ENCODE results near the gene HNRNPA2B1. TPM values are rescaled to one million over a fixed set of nuclear protein-coding genes. Genes with fewer than 3 reads are reported as not detected.

Gene HNRNPA2B1
- total and polyA plus RNA-seq, 2 of the 8 experiments (the other 6 are each of a cell fraction or from before 2014, with no cell fraction given) = 276 to 1,255 TPM

GRCh38 chr7:26155531-26156375 lies 44.8 kb downstream of the HNRNPA2B1 start:
- FAIRE-seq = no peak
- peaks cover 30 to 81% of the 10 kb centered on the region in 2 experiments for H3K79me2 ChIP-seq (ENCODE audit: control insufficient read depth in 1 of 2, insufficient read depth in 2 of 2, low read length in 2 of 2)

More at GRCh38 chr7:26155531-26156375, 44.8 kb downstream of the HNRNPA2B1 start:
- H3K56ac ChIP-seq (replicated peaks; ENCODE audit: insufficient read length, low read depth, low read length) = no peak overlapping the region
- no peak overlapping the region for H3K14ac ChIP-seq (ENCODE audit: insufficient read length)
- H3K79me1 ChIP-seq (ENCODE audit: low read depth, low read length) = peaks cover 23% of the 10 kb centered on the region
- peak overlapping the region; percentile 59 to 98 for H3K4me2 ChIP-seq (ENCODE audit: insufficient read depth in 1 of 2, low read depth in 2 of 2, low read length in 2 of 2)
- H2BK20ac ChIP-seq (ENCODE audit: low read length) = no peak overlapping the region; the same call in 1 of the 2 replicates
- H3K4me3 ChIP-seq (ENCODE audit: extremely low read depth in 1 of 4, insufficient read depth in 2 of 4, low read depth in 3 of 4, low read length in 4 of 4) = peak overlapping the region in 3 of 4 experiments; percentile 9 to 24 (median 20); a peak in 4 of 8 replicates
- H4K5ac ChIP-seq (ENCODE audit: insufficient read length, low read depth, low read length) = no peak overlapping the region
- no peaks in the 10 kb centered on the region for H3K9me3 ChIP-seq (ENCODE audit: insufficient read depth in 2 of 2, low read depth in 1 of 2, low read length in 1 of 2)
- H2AFZ ChIP-seq (ENCODE audit: low read length) = no peak overlapping the region
- H3K23ac ChIP-seq (ENCODE audit: insufficient read length) = no peak overlapping the region
- H4K91ac ChIP-seq (replicated peaks; ENCODE audit: insufficient read length, low read length) = peak overlapping the region; percentile 54
- H3K36me3 ChIP-seq (ENCODE audit: control insufficient read depth in 2 of 4, insufficient read depth in 4 of 4, low read length in 3 of 4) = no peaks in the 10 kb centered on the region
- peak overlapping the region; percentile 3; the same call in 1 of the 2 replicates for H3K27ac ChIP-seq (ENCODE audit: low read depth, low read length)
- no peak overlapping the region for H4K8ac ChIP-seq (ENCODE audit: extremely low read depth, insufficient read depth, low read length)
- peak overlapping the region; percentile 43 for H2AK5ac ChIP-seq (ENCODE audit: low read depth, low read length)
- peaks cover 0 to 7% (median 0%) of the 10 kb centered on the region in 4 experiments; a peak in 2 of 7 replicates for H3K27me3 ChIP-seq (replicated peaks in 1 of 4; ENCODE audit: control insufficient read depth in 3 of 4, extremely low read depth in 1 of 4, insufficient read depth in 3 of 4, low read length in 3 of 4)
- H4K20me1 ChIP-seq (replicated peaks in 1 of 2; ENCODE audit: control insufficient read depth in 1 of 2, insufficient read depth in 2 of 2, low read length in 2 of 2) = peaks cover 22 to 34% of the 10 kb centered on the region in 2 experiments
- ChIA-PET POLR2A (ENCODE audit: partially characterized antibody) (interaction anchor here (0.8 to 6.1 kb wide), 16 partner anchors 11 to 249 kb away, joined by 3 to 56 read pairs (median 7); partner anchors contain the start of genes CBX3 and HNRNPA2B1), CTCF (ENCODE audit: partially characterized antibody) (interaction anchor here (0.6 to 1.9 kb wide), 11 partner anchors 9 to 1176 kb away, joined by 3 to 8 read pairs (median 4); partner anchors contain the start of gene OSBPL3)
- H2BK5ac ChIP-seq (ENCODE audit: low read depth, low read length) = 0 out of 2 replicates have a peak overlapping the region, but pooled peaks have one; percentile 29
- H3K23me2 ChIP-seq (ENCODE audit: low read depth, low read length) = peaks cover 6% of the 10 kb centered on the region
- peak overlapping the region; percentile 54; the same call in 1 of the 2 replicates for H3K18ac ChIP-seq (ENCODE audit: extremely low read depth, low read length)
- TF ChIP-seq BACH1 (IDR thresholded peaks at IDR 0.05; ENCODE audit: low read length) (peak; percentile 10; the same call in 1 of the 2 replicates), EP300 (IDR thresholded peaks at IDR 0.05; ENCODE audit: borderline replicate concordance in 1 of 2, low read depth in 2 of 2, low read length in 2 of 2) (peak in 1 of 2 experiments; percentile 98; a peak in 1 of 3 replicates), POLR2AphosphoS5 (IDR thresholded peaks at IDR 0.05; ENCODE audit: low read depth, low read length) (peak; percentile 52; the same call in 1 of the 2 replicates), JUND (IDR thresholded peaks at IDR 0.05; ENCODE audit: low read length) (peak; percentile 46), SIRT6 (IDR thresholded peaks at IDR 0.05; ENCODE audit: low read length) (no peak), TEAD4 (IDR thresholded peaks at IDR 0.05; ENCODE audit: low read depth, low read length) (peak; percentile 83), TBP (IDR thresholded peaks at IDR 0.05; ENCODE audit: low read depth, low read length) (no peak)
- no peak overlapping the region for H2BK15ac ChIP-seq (ENCODE audit: low read length)
- peak overlapping the region; percentile 25 for H3K4ac ChIP-seq (replicated peaks; ENCODE audit: insufficient read length, low read depth, low read length)
- H3K9ac ChIP-seq (replicated peaks in 1 of 4; ENCODE audit: extremely low read depth in 1 of 4, low read depth in 3 of 4, low read length in 3 of 4) = no peak overlapping the region; a peak in 2 of 7 replicates
- H3K4me1 ChIP-seq (replicated peaks in 1 of 4; ENCODE audit: control insufficient read depth in 3 of 4, insufficient read depth in 4 of 4, low read length in 3 of 4) = peaks cover 21 to 46% (median 34%) of the 10 kb centered on the region in 4 experiments
- peak overlapping the region; percentile 95 for H2BK12ac ChIP-seq (ENCODE audit: low read depth, low read length)
- WGBS, 2 experiments (ENCODE audit: extremely low coverage in 1 of 2, insufficient coverage in 1 of 2, insufficient read length in 1 of 2, insufficient replicate concordance in 2 of 2, low coverage in 1 of 2, low lambda C conversion rate in 2 of 2, missing lambda C conversion rate in 1 of 2) = 60% methylated on average over 8 of the region's 8 CpGs; no CpG with 5 or more reads in 1 of the 2 experiments
- DNase-seq (ENCODE audit: low read depth in 1 of 2, low spot score in 2 of 2) = no peak
- H2BK120ac ChIP-seq (replicated peaks; ENCODE audit: low read depth, low read length) = peak overlapping the region; percentile 89

Measured in H1 (cell line).